GM21390 (cell line): ENCODE measurements around the gene ZFP90.
A peak's percentile ranks its signal among the peaks of the same experiment; 100 is the strongest.
"Not testable (repeated sequence)": the region's sequence is repeated elsewhere in the genome, so short reads cannot be mapped to it uniquely, and the experiment has no call there.

ENCODE experiments used
- ATAC-seq: cut with Tn5 transposase; IDR thresholded peaks from one replicate; pipeline ENCODE4 v1.9.1; 2021; ENCODE audit not compliant: unreplicated experiment

ZFP90 gene

DNA sequence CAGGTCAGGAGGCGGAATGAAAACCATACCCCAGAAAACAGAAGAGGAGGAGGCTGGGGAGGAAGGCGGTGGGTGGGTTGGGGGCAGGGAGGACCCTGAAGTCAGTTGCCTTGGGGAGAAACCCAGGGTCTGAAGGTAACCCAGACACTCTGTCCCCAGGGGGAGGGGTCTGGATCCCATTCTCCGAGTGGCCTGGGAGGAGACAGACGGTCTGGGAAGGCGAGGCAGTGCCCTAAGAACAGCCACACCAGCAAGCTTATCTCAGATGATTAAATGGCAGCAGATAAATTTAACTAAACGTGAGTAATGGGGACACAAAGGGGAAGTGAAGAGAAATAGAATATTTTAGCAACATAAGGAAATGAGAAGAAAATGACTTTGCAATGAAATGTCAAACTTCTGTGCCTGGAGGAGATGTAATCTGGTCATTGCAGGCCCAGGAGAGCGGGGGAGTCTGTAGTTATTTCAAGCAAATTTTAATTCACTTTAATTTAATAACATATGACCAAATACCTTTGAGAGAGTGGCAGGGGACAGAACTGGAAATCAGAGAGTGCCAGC lies 21.4 kb upstream of the ZFP90 start:
- no peak for ATAC-seq

DNA sequence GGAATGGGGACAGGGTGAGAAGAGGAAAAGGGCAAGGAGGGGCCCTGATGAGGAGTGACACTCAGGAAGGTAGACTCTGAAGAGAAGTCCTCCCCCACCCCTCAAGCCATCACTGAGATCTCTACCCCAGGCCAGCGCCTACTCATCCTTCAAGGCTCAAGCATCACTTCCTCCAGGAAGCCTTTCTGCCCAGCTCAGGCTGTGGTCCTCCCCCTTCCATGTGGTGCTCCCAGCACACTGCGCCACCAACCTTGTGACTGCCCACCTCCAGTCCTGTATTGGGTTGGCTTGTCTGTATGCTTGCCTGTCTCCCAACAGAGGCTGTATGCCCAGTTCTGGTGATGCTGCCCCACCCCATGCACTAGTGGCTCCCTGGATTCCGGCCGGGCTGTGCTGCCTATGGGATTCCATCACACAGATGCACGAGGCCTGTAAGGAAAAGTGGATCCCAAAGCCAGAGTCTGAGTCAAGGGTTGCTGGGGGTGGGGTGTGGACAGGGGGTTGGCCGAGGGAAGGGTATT lies 19.8 kb upstream of the ZFP90 start:
- ATAC-seq: no peak

GRCh38 chr16:68520649-68521086 lies 18.4 kb upstream of the ZFP90 start:
- peak; percentile 81 for ATAC-seq

- no peak for ATAC-seq
Measured at GRCh38 chr16:68524069-68524820, 14.8 kb upstream of the ZFP90 start.

DNA sequence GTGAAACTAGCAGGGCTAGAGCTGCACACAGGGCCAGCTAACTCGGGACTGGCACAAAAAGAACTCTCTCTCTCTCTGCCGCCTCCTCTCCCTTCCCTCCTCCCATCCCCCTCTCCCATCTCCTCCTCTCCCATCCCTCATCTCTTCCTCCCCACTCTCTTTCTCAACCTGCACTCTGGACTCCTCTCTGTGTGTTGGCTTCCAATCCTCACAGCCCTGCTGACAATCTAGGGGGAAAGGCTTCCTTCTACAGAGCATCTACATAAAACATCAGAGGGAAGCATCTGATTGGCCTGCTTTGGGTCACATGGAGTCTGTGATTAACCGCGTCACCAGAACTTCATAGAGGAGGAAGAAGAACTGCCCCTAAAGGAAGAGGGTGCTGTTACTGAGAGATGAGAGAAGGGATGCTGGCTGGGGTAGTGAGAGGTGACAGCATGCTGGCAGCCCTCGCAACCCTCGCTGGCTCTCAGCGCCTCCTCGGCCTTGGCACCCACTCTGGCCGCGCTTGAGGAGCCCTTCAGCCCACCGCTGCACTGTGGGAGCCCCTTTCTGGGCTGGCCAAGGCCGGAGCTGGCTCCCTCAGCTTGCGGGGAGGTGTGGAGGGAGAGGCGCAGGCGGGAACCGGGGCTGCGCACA lies 12.8 kb upstream of the ZFP90 start:
- no peak for ATAC-seq

GRCh38 chr16:68526782-68527145 lies 12.3 kb upstream of the ZFP90 start:
- ATAC-seq: no peak

- ATAC-seq: no peak
Measured at GRCh38 chr16:68528233-68528632, 10.9 kb upstream of the ZFP90 start.

DNA sequence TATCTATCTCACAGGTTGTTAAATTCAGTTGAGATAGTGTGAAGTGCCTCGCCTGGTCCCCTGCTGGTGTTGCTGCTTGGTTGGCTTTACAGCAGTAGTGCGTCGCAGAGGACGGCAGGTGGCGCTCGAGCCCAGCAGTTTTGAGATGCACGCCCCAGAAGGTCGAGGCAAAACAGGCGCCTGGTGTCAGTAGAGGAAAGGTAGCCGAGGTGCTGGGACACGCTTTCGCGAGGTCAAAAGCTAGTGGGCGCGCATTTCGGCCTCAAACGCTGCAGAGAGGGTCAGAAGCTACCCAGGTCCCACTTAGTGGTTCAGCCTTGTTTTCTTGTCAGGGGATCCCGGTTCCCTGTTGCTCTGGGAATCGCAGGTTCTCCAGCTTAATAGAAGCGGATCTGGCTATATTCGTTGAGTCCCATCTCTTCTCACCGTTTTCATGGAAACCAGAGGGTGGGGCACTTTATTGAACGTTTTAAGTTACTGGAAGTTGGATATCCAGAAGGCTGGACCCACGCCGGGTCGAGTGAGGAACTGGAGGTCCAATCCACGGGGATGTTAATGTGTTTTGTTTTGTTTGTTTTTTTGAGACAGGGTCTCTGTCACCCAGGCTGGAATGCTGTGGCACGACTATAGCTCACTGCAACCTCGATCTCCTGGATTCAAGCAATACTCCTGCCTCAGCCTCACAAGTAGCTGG lies 10.3 kb upstream of the ZFP90 start:
- peak; percentile 67 for ATAC-seq

- ATAC-seq: no peak
Measured at GRCh38 chr16:68529608-68529930, 9.5 kb upstream of the ZFP90 start.

DNA sequence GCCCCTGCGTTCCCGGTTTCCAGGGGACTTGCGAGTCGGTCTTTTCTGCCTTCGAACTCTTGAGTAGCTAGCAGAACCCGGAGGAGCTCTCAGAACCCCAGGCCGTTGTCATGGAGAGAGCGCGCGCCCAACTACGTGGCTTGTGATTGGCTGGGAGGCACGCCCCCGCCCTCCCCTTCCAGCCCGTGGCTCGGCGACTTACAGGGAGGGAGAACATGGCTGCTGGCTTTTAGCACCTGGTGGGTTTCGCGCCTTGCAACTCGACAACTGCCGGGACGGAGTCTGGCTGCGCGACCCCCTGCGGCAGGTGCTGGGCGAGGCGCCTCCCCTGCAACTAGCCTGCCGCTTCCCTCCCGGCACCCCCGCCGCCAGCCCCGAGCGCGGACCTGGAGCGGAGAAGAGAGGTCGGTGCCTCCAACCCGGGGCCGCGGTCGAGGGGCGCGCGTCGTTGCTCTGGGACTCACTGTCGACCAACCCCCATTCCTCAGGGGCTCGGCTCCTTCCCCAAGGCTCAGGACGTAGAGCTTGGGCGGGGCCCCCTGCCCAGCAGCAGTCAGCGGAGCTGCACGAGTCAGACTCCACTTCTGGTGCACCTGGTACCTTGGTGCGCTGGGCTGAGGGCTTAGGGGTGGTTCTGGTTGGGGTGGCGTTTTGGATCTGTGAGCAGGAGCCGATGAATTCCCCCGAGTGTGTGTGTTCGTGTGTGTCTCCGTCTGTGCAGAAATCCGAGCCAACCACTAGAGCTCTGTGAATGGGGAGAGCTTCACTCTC lies 9.0 kb upstream of the ZFP90 start:
- ATAC-seq: peak; percentile 89

DNA sequence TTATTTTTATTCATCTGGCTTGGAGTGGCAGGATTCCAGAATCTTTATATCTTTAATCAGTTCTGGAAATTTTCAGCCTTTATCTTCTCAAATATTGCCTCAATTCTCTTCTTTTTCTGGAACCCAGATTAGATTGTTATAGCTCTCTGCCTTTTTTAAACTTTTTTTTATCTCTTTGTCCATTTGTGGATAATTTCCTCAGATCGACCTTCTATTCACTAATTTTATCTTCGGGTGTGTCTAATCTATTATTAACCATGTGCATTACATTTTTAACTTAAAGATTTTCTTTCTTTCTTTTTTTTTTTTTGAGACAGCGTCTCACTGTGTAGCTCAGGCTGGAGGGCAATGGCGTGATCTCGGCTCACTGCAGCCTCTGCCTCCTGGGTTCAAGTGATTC lies 5.2 kb upstream of the ZFP90 start:
- no peak for ATAC-seq

DNA sequence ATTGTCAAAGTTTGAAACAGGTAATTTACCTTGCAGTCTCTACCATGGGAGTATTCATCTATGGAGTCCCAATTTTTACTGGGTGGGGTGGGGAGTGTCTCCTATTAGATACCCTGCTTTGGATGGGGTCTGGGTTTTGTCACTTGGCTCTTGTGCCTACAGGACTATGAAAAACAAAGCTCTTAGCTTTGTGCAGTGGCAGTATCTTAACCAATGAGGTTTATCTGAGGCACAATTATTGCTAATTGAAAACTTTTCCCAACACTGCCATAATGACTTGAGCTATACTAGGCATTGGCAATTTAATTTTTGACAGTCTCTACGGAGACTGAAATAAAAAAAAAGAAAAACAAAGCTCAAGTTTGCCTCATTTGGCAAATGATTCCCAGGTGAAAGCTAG lies 3.8 kb upstream of the ZFP90 start:
- no peak for ATAC-seq

GRCh38 chr16:68539711-68540239 lies 684 bp downstream of the ZFP90 start:
- ATAC-seq: peak; percentile 9

- ATAC-seq: no peak
Measured at GRCh38 chr16:68548947-68549346, 9.9 kb downstream of the ZFP90 start.

DNA sequence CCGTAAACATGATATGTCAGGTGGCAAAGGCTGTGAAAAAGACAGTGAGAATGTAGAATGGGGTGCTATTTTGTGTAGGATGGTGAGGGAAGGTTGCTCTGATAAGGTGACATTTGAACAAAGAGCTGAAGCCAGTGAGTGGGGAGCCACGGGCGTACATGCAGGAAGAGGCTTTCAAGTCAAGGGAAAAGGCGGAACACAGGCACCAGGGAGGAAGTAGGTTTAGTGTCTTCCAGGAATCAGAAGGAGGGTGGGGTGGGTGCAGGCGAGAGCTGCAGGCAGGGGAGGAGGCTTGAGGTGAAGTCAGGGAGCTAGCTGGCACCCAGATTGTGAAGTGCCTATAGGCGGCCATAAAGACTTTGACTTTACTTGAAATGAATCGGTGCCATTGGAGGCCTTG lies 14.1 kb downstream of the ZFP90 start:
- no peak for ATAC-seq

DNA sequence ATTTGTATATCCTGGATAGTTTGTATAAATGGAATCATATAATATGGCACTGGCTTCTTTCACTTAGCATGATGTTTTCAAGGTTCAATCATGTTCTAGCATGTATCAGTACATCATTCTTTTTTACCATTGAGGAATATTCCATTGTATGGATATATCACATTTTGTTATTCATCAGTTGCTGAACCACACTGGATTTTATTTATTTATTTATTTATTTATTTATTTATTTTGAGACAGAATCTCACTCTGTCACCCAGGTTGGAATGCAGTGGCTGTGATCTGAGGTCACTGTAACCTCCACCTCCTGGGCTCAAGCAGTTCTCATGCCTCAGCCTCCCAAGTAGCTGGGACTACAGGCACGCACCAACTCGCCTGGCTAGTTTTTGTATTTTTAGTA lies 21.2 kb downstream of the ZFP90 start:
- ATAC-seq: not testable (repeated sequence)

GRCh38 chr16:68563631-68564381 lies 24.7 kb downstream of the ZFP90 start:
- ATAC-seq: no peak

DNA sequence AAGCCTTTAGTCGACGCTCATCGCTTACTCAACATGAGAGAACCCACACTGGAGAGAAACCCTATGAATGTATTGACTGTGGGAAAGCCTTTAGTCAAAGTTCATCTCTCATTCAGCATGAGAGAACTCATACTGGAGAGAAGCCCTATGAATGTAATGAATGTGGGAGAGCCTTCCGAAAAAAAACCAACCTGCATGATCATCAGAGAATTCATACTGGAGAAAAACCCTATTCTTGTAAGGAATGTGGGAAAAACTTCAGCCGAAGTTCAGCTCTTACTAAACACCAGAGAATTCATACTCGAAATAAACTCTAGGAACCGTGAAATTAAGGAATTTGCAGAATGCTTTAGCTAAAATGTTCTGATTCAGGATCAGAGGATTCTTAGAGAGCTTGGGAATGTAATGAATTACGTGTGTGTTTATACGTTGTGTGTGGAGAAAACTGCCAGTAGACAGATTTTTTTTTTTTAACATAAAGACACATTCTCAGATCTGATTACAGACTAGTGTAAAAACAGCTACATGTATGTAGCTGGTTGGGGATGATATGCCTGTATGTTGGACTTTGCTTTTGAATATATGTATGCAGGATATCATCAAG lies 25.4 kb downstream of the ZFP90 start:
- no peak for ATAC-seq

DNA sequence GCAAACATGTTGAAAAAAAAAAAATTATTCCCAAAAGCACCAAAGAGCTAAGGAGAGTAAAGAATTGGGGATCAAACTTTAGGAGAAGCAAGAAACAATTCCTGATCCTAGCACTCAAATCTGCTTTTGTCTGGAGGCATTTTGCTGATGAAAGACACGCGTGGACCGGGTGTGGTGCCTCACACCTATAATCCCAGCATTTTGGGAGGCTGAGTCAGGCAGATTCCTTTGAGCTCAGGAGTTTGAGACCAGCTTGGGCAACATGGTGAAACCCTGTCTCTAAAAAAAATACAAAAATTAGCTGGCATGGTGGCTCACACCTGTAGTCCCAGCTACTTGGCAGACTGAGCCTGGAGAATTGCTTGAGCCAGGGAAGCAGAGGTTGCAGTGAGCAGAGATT lies 35.4 kb downstream of the ZFP90 start:
- no peak for ATAC-seq

DNA sequence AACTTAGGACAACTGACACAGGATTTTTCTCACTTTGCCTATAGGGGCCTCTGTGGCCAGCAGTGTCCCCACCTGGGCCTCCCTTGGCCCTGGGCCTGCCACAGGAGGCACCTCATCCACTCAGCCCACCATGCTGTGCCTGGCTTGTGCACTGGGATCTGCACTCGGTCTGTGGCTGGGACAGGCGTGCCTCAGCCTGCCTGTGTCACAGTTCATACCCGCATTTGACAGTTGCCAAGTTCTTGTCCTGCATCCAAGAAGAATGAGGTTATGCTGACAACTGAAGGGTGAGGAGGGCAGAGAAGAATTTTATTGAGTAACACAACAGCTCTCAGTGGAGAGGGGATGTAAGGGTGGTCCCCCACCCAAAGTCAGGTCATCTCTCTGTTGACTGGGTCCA lies 36.0 kb downstream of the ZFP90 start:
- ATAC-seq: no peak
